Endothelial cell of umbilical vein (primary cell): Measurements from ENCODE around the gene SH3RF1. TPM values are rescaled to one million over a fixed set of nuclear protein-coding genes. Genes with fewer than 3 reads are reported as not detected.

Experiments
- BruUV-seq: library from RNA; stranded (reverse); fragments of 400-500 nt; replicated peaks from 2 replicates; lab custom pipeline; 2021; lab: Mats Ljungman, UMichigan
- CTCF ChIA-PET: fragments of 300-600, 350-600 bp; sonication (Branson Sonifier 250); formaldehyde crosslinking; loops from one replicate; lab custom pipeline; 2021; ENCODE audit warnings: antibody characterized with exemption, inconsistent platforms; lab: Charles Lee
- POLR2A ChIA-PET: fragments of 300-600, 350-600 bp; sonication (Branson Sonifier 250); formaldehyde crosslinking; loops from one replicate; lab custom pipeline; 2021; ENCODE audit warnings: antibody characterized with exemption, inconsistent platforms; lab: Charles Lee
- DNase-seq: peaks from one replicate; pipeline ENCODE4 v3.0.0-alpha.2; 2011; ENCODE audit warnings: low read depth, low spot score
- FAIRE-seq: peaks from 2 replicates; lab custom pipeline; 2011; peaks lifted over from hg19 to GRCh38; lab: Jason Lieb, UNC
- H2AFZ ChIP-seq: 2 replicates; pipeline ENCODE4 v1.6.0; 2012; ENCODE audit warnings: low read depth, low read length, control low read depth, inconsistent platforms
- H3K27ac ChIP-seq: 2 replicates; pipeline ENCODE4 v1.5.1; 2011; ENCODE audit warnings: low read depth, mild to moderate bottlenecking, control low read depth, low read length, moderate library complexity; ENCODE audit not compliant: insufficient read depth
- H3K27me3 ChIP-seq, 2 experiments: 2 replicates each; pipeline versions ENCODE4 v1.6.0 to v1.6.1; 2011; ENCODE audit warnings: low read length in 2 of 2, mixed read lengths in 1 of 2; ENCODE audit not compliant: control insufficient read depth in 2 of 2, insufficient read depth in 2 of 2
- H3K36me3 ChIP-seq, 2 experiments: 2 replicates in 1 of 2; 3 replicates in 1 of 2; pipeline ENCODE4 v1.5.1; 2011; ENCODE audit warnings: low read length in 2 of 2, mild to moderate bottlenecking in 1 of 2, moderate library complexity in 1 of 2; ENCODE audit not compliant: control insufficient read depth in 2 of 2, insufficient read depth in 2 of 2; ENCODE audit errors: extremely low read depth in 1 of 2
- H3K4me1 ChIP-seq: 3 replicates; pipeline ENCODE4 v1.5.1; 2011; ENCODE audit warnings: mild to moderate bottlenecking, low read length; ENCODE audit not compliant: control insufficient read depth, insufficient read depth; ENCODE audit errors: extremely low read depth
- H3K4me2 ChIP-seq: 2 replicates; pipeline ENCODE4 v1.6.1; 2011; ENCODE audit warnings: low read length, control low read depth, mixed read lengths; ENCODE audit not compliant: insufficient read depth
- H3K4me3 ChIP-seq, 3 experiments: fragments of 200-600 bp in 1 of 3; sonication (generic), shearing (Covaris generic) in 1 of 3; replicated peaks in 1 of 3; 2 replicates each; pipeline ENCODE4 v1.5.1; 2011 to 2016; ENCODE audit warnings: control low read depth in 3 of 3, low read length in 3 of 3, mild to moderate bottlenecking in 2 of 3, inconsistent platforms in 1 of 3, low read depth in 1 of 3, moderate library complexity in 1 of 3; ENCODE audit not compliant: insufficient read depth in 1 of 3
- H3K79me2 ChIP-seq: 2 replicates; pipeline ENCODE4 v1.6.0; 2012; ENCODE audit warnings: low read length, inconsistent platforms; ENCODE audit not compliant: control insufficient read depth, insufficient read depth
- H3K9ac ChIP-seq: replicated peaks from 2 replicates; pipeline ENCODE3; 2011; ENCODE audit warnings: low read length, control low read depth; ENCODE audit not compliant: insufficient read depth; ENCODE audit errors: extremely low read depth
- H3K9me1 ChIP-seq: replicated peaks from 3 replicates; pipeline ENCODE4 v1.6.0; 2011; ENCODE audit warnings: mild to moderate bottlenecking, low read length; ENCODE audit not compliant: control insufficient read depth, insufficient read depth; ENCODE audit errors: extremely low read depth
- H3K9me3 ChIP-seq: replicated peaks from 2 replicates; pipeline ENCODE4 v1.5.1; 2012; ENCODE audit warnings: low read length, inconsistent platforms; ENCODE audit not compliant: control insufficient read depth, insufficient read depth
- H4K20me1 ChIP-seq: replicated peaks from 2 replicates; pipeline ENCODE3; 2011; ENCODE audit warnings: mild to moderate bottlenecking, low read length; ENCODE audit not compliant: control insufficient read depth, insufficient read depth; ENCODE audit errors: extremely low read depth
- CTCF ChIP-seq, 2 donors: IDR thresholded peaks; 1 replicate in 1 of 2; 2 replicates in 1 of 2; pipeline ENCODE4 v1.5.1; 2011; ENCODE audit warnings: low read length in 2 of 2, mild to moderate bottlenecking in 2 of 2, moderate library complexity in 2 of 2, control low read depth in 1 of 2, inconsistent platforms in 1 of 2, low read depth in 1 of 2; ENCODE audit not compliant: insufficient read depth in 1 of 2; ENCODE audit errors: extremely low read depth in 1 of 2
- EZH2 ChIP-seq: IDR thresholded peaks from 2 replicates; pipeline ENCODE4 v1.6.1; 2012; ENCODE audit warnings: borderline replicate concordance, low read depth, mild to moderate bottlenecking, moderate library complexity, low read length, inconsistent platforms; ENCODE audit not compliant: severe bottlenecking
- FOS ChIP-seq: IDR thresholded peaks from 2 replicates; pipeline ENCODE4 v1.6.1; 2011; ENCODE audit warnings: mild to moderate bottlenecking, low read length, moderate library complexity, borderline replicate concordance; ENCODE audit not compliant: insufficient read depth
- GATA2 ChIP-seq: IDR thresholded peaks from 2 replicates; pipeline ENCODE4 v1.7.0; 2011; ENCODE audit warnings: low read depth, mild to moderate bottlenecking, moderate library complexity, mixed read lengths, low read length; ENCODE audit not compliant: insufficient read length, insufficient read depth
- JUN ChIP-seq: IDR thresholded peaks from 2 replicates; pipeline ENCODE4 v1.6.1; 2011; ENCODE audit warnings: borderline replicate concordance, low read depth; ENCODE audit not compliant: insufficient read length, insufficient read depth
- MAX ChIP-seq: IDR thresholded peaks from 2 replicates; pipeline ENCODE4 v1.6.1; 2011; ENCODE audit not compliant: insufficient read depth, insufficient read length
- MYC ChIP-seq: IDR thresholded peaks from one replicate; pipeline ENCODE4 v1.6.1; 2011; ENCODE audit warnings: mild to moderate bottlenecking, low read depth, low read length
- POLR2A ChIP-seq: IDR thresholded peaks from 2 replicates; pipeline ENCODE4 v1.6.1; 2012; ENCODE audit warnings: low read depth, mild to moderate bottlenecking, control low read depth, low read length
- POLR2AphosphoS5 ChIP-seq: IDR thresholded peaks from 2 replicates; pipeline ENCODE4 v1.6.1; 2012; ENCODE audit warnings: low read depth, mild to moderate bottlenecking, control low read depth, low read length, moderate library complexity; ENCODE audit not compliant: insufficient read depth
- dilution Hi-C: fragments of 300-500 bp; cut with MboI; formaldehyde crosslinking; loops from one replicate; pipeline ENCODE4 v1.15.0; 2019; ENCODE audit warnings: low sequenced_read_pairs; ENCODE audit not compliant: extremely low pct_ligation_motif_present
- intact Hi-C: fragments of 100-400 bp; cut with micrococcal nuclease; formaldehyde crosslinking; loops from one replicate; pipeline ENCODE4 v1.10.0; 2022
- polyA plus RNA-seq, 4 experiments: library from polyadenylated mRNA; depleted of rRNA in 3 of 4; stranded (reverse) in 3 of 4; unstranded in 1 of 4; fragments of >200 nt; gene quantifications; 2 replicates each; pipeline versions ENCODE4 v1.2.1 to v1.2.3, GENCODE V29; 2011 to 2012; ENCODE audit warnings: missing spikeins in 1 of 4
- total RNA-seq: library from RNA; stranded (reverse); gene quantifications from 2 replicates; pipeline ENCODE4 v1.2.3, GENCODE V29; 2021

SH3RF1 gene
- total and polyA plus RNA-seq, 2 donors (not counting 3 experiments of a cell fraction or from before 2014, with no cell fraction given), result 16.2 to 24.9 TPM

- FAIRE-seq (no peak), DNase-seq (no peak)
- Histone ChIP-seq H4K20me1 (no peaks in the 10 kb centered on the region), H3K9me3 (no peaks in the 10 kb centered on the region), H3K27me3 (no peaks in the 10 kb centered on the region), H3K4me3 (no peak overlapping the region), H3K4me2 (peak overlapping the region; percentile 42), H3K36me3 (no peaks in the 10 kb centered on the region), H3K9me1 (no peaks in the 10 kb centered on the region), H3K79me2 (no peaks in the 10 kb centered on the region), H3K4me1 (peaks cover 17% of the 10 kb centered on the region), H3K9ac (peak overlapping the region; percentile 10), H3K27ac (peak overlapping the region; percentile 58), H2AFZ (peak overlapping the region; percentile 69)
- TF ChIP-seq JUN, result no peak
- no peak for TF ChIP-seq FOS
- no peak for TF ChIP-seq MYC
- no peak for TF ChIP-seq POLR2A
- TF ChIP-seq MAX, result no peak
- no peak for TF ChIP-seq POLR2AphosphoS5
- TF ChIP-seq EZH2, result no peak
- TF ChIP-seq CTCF (IDR thresholded peaks at IDR 0.05; ENCODE audit: extremely low read depth in 1 of 2, insufficient read depth in 1 of 2, low read depth in 1 of 2, low read length in 2 of 2), result no peak
- no peak for TF ChIP-seq GATA2
- ChIA-PET CTCF (interaction anchor here (0.8 to 1.6 kb wide), 10 partner anchors 9 to 442 kb away, joined by 3 to 7 read pairs (median 3); no protein-coding TSS in a partner anchor), POLR2A (interaction anchor here (0.6 to 1.7 kb wide), 2 partner anchors 41 to 392 kb away, joined by 4 to 5 read pairs; partner anchors contain the start of gene CBR4)
- intact Hi-C loops, result loop anchor here (1.0 to 2.0 kb wide), 4 partner anchors 8 to 48 kb away; no protein-coding TSS in a partner anchor
- BruUV-seq, result no TSS peak
- dilution Hi-C loops, result no loop called here
Measured at GRCh38 chr4:169050881-169051760, 219.6 kb downstream of the SH3RF1 start.
